GM12878 (cell line): ENCODE data around the gene SNX8.

Experiments
- BACH1 ChIP-seq: fragments of 450-650 bp; IDR thresholded peaks from 2 replicates; pipeline ENCODE4 v1.6.1; 2017; ENCODE audit warnings: mild to moderate bottlenecking, borderline replicate concordance
- CBX3 ChIP-seq: fragments of 200-600 bp; sonication (generic); IDR thresholded peaks from 2 replicates; pipeline ENCODE4 v1.6.1; 2016; ENCODE audit warnings: low read depth, borderline replicate concordance
- CTCF ChIP-seq, 3 experiments: IDR thresholded peaks in 2 of 3; conservative IDR thresholded peaks in 1 of 3; 2 replicates each; pipeline ENCODE4 v1.5.1; 2011; ENCODE audit warnings: low read depth in 3 of 3, low read length in 3 of 3, mild to moderate bottlenecking in 3 of 3, control low read depth in 2 of 3, moderate library complexity in 2 of 3, inconsistent platforms in 1 of 3, mixed read lengths in 1 of 3; ENCODE audit not compliant: control insufficient read depth in 2 of 3, insufficient read depth in 1 of 3; ENCODE audit errors: extremely low read depth in 1 of 3
- EGR1 ChIP-seq, 2 experiments: IDR thresholded peaks; 1 replicate in 1 of 2; 2 replicates in 1 of 2; pipeline ENCODE4 v1.6.1; 2011 to 2012; ENCODE audit warnings: low read depth in 2 of 2, low read length in 2 of 2, borderline replicate concordance in 1 of 2, mild to moderate bottlenecking in 1 of 2, moderate library complexity in 1 of 2
- EP300 ChIP-seq, 2 experiments: fragments of 150-350 bp in 1 of 2; IDR thresholded peaks; 2 replicates each; pipeline ENCODE4 v1.6.1; 2011 to 2012; ENCODE audit warnings: low read depth in 2 of 2, low read length in 2 of 2, borderline replicate concordance in 1 of 2, improper control_type of control experiment in 1 of 2, inconsistent platforms in 1 of 2; ENCODE audit not compliant: control insufficient read depth in 1 of 2
- KDM1A ChIP-seq: fragments of 200-600 bp; sonication (generic); IDR thresholded peaks from 2 replicates; pipeline ENCODE4 v1.6.1; 2016; ENCODE audit warnings: borderline replicate concordance
- NFIC ChIP-seq: IDR thresholded peaks from 2 replicates; pipeline ENCODE4 v1.6.1; 2012; ENCODE audit warnings: low read depth, mild to moderate bottlenecking, inconsistent platforms, low read length, moderate library complexity
- PAX5 ChIP-seq: IDR thresholded peaks from 2 replicates; pipeline ENCODE4 v1.6.1; 2011; ENCODE audit warnings: low read depth, low read length, borderline replicate concordance
- PRDM15 ChIP-seq: fragments of 450-650 bp; formaldehyde crosslinking; IDR thresholded peaks from 2 replicates; pipeline ENCODE4 v1.4.0; 2020; ENCODE audit warnings: mild to moderate bottlenecking, moderate library complexity
- USF2 ChIP-seq: IDR thresholded peaks from 2 replicates; pipeline ENCODE4 v1.6.1; 2011; ENCODE audit warnings: low read depth, low read length, improper control_type of control experiment, borderline replicate concordance
- ZBTB33 ChIP-seq: fragments of 450-650 bp; IDR thresholded peaks from 2 replicates; pipeline ENCODE4 v1.6.1; 2017; ENCODE audit warnings: mild to moderate bottlenecking
- ZNF274 ChIP-seq: IDR thresholded peaks from one replicate; pipeline ENCODE4 v1.8.0; 2011; ENCODE audit not compliant: insufficient read length, insufficient read depth

GRCh38 chr7:2299131-2299829, 15.0 kb downstream of the SNX8 start:
- no peak for TF ChIP-seq CTCF (IDR thresholded peaks at IDR 0.05 in 2 of 3, conservative IDR thresholded peaks at IDR 0.05 in 1 of 3; ENCODE audit: control insufficient read depth in 2 of 3, extremely low read depth in 1 of 3, insufficient read depth in 1 of 3, low read depth in 3 of 3, low read length in 3 of 3)
- TF ChIP-seq BACH1 = peak; percentile 44; the same call in 1 of the 2 replicates
- peak; percentile 66 for TF ChIP-seq NFIC
- TF ChIP-seq EGR1 (IDR thresholded peaks at IDR 0.05; ENCODE audit: borderline replicate concordance in 1 of 2, low read depth in 2 of 2, low read length in 2 of 2) = peak in 1 of 2 experiments; percentile 97; a peak in 2 of 3 replicates
- TF ChIP-seq ZNF274 = no peak
- no peak for TF ChIP-seq KDM1A
- TF ChIP-seq PRDM15 (CRISPR knock-in tag) = no peak
- TF ChIP-seq CBX3 = no peak
- TF ChIP-seq EP300 (IDR thresholded peaks at IDR 0.05; ENCODE audit: borderline replicate concordance in 1 of 2, control insufficient read depth in 1 of 2, low read depth in 2 of 2, low read length in 2 of 2) = peak; percentile 69 to 77
- TF ChIP-seq ZBTB33 = no peak
- TF ChIP-seq USF2 = no peak
- TF ChIP-seq PAX5 = peak; percentile 81; the same call in 1 of the 2 replicates
